HS-27A (cell line): ENCODE results near the gene BTK.
"Not testable (repeated sequence)": the region's sequence is repeated elsewhere in the genome, so short reads cannot be mapped to it uniquely, and the experiment has no call there.

Experiments used
- DNase-seq: peaks from one replicate; pipeline ENCODE4 v3.0.0-alpha.2; 2012; ENCODE audit warnings: low read depth, missing footprints

BTK gene

GRCh38 chrX:101337776-101338271 lies 48.2 kb downstream of the BTK start:
- no peak for DNase-seq

GRCh38 chrX:101334310-101334709 lies 51.7 kb downstream of the BTK start:
- DNase-seq = not testable (repeated sequence)

- not testable (repeated sequence) for DNase-seq
Measured at GRCh38 chrX:101326600-101326999, 59.4 kb downstream of the BTK start.

- DNase-seq = no peak
Measured at GRCh38 chrX:101303790-101304189, 82.2 kb downstream of the BTK start.
